RKO (cell line): Measurements from ENCODE around the gene STAC.
"Not testable (repeated sequence)": the region's sequence is repeated elsewhere in the genome, so short reads cannot be mapped to it uniquely, and the experiment has no call there.

Experiments
- DNase-seq: peaks from one replicate; pipeline ENCODE4 v3.0.0-alpha.2; 2016; ENCODE audit warnings: low spot score

The STAC gene

GRCh38 chr3:36480911-36481648 is 100.8 kb downstream of the STAC start:
- no peak for DNase-seq

GRCh38 chr3:36482256-36482655 is 102.0 kb downstream of the STAC start:
- DNase-seq: no peak

DNA sequence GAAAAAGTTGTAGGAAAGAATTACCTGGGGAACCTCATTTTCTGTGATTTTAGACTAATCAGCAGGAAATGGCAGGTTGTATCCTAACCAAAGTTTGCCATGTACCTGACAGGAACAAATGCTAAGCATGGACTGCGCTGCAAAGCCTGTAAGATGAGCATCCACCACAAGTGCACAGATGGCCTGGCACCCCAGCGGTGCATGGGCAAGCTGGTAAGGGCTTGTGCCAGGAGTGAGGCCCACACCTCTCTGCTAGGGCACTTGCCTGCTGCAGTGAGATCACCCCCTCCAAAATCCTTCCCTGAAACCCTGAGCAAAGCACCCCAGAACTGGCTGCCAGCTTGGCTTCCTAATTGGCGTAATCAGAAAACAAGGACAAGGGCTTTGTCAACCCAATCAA is 102.6 kb downstream of the STAC start:
- no peak for DNase-seq

GRCh38 chr3:36483709-36484108 is 103.4 kb downstream of the STAC start:
- DNase-seq: no peak

- no peak for DNase-seq
These were observed 104.1 kb downstream of the STAC start for GRCh38 chr3:36484386-36484785.

GRCh38 chr3:36486009-36486795 is 105.9 kb downstream of the STAC start:
- no peak for DNase-seq

DNA sequence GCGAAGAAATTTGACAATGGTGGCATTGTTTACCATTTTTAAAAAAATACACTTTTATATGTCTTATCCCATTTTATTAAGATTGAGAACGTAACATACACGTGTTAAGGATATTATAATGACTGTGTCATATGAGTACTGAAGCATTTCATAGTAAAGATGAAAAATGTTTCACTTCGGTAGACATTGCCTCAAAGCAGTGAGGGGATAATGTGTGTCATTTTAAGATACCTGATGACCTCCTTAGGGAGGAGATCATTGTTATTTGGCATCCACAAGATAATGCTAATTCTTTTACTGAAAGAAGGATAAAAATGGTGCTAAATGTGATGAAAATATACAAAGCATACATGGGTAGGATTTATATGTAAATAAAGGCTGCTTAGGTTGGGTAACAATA is 107.3 kb downstream of the STAC start:
- DNase-seq: no peak

- DNase-seq: no peak
These were observed 107.9 kb downstream of the STAC start for GRCh38 chr3:36488077-36488789.

- no peak for DNase-seq
These were observed 108.8 kb downstream of the STAC start for GRCh38 chr3:36489101-36489500.

- DNase-seq: no peak
These were observed 109.5 kb downstream of the STAC start for GRCh38 chr3:36489679-36490425.

- DNase-seq: no peak
These were observed 112.7 kb downstream of the STAC start for GRCh38 chr3:36493051-36493450.

- no peak for DNase-seq
These were observed 114.3 kb downstream of the STAC start for GRCh38 chr3:36494461-36495109.

DNA sequence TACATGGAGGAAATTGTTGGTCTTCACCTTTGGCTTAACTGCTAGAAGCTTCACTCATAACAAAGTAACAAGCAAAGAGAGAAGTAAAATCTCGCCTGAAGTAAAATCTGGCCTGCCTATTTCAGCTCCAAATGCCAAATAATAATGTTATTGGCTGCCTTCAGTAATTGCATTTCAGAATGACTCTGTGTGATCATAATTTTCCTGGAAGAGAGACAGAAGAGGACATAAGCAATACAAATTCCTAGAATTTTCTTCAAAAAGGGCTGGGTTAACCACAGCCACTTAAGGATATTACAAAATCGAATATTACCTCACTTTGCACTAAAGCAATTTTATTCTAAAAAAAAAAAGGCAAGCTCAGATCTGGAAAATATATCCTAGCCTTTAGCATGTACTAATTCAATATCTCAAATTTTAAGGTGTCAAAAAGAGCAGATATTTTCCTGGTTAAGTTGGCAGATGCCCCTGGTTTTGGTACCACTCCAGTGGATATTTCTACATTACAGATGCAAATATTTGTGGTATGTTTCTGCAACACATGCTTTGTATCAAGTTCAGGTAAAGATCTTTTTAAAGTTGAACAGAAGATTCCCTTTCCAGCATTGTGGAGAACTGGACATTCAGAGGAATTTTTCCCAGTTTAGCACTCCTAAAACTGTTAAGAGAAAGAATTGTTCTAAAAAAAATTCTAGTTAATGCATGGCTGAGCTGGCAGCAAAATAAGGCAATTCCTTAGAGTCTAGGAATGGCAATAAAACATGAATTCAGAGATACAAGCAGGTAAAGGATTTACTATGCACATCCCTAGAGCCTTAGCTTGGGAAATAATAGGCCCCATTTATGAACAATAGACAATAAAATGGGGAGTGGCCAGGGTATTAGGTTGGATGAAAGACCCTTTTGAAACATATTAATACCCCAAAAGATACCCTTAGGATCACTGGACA is 116.7 kb downstream of the STAC start:
- DNase-seq: no peak

- DNase-seq: not testable (repeated sequence)
These were observed 119.7 kb downstream of the STAC start for GRCh38 chr3:36500053-36500452.

GRCh38 chr3:36501616-36502015 is 121.3 kb downstream of the STAC start:
- no peak for DNase-seq

GRCh38 chr3:36505393-36505792 is 125.1 kb downstream of the STAC start:
- DNase-seq: no peak

DNA sequence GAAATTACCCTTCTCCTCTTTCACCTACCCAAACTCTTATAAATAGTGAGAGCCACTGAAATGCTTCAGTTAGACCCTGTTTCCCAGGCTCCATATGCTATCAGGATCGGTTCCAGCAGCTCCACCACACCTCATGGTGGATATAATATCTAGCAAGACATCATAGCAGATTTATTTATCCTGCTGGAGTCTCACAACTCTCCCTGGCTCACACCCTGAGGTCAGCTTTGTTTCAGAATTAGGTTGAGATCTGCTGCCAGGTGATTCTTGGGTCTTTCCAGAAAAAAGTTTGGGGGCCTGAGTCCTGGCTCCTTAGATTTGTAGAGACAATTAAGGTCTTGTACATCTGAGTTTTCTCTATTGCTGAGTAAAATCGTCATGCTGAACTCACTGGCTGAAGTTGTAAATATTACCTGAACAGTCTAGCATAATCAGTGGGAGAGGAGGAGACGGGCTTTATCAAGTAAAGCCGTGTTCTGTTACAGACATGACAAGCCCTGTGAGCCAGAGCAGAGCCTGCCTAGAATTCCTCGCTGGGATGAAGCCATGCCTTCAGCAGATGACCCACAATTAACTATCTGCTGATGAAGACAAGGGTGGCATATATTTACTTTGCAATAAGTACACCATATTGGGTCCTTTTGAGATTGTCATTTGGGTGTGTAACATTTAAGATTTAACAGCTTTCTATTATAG is 131.6 kb downstream of the STAC start:
- DNase-seq: no peak

DNA sequence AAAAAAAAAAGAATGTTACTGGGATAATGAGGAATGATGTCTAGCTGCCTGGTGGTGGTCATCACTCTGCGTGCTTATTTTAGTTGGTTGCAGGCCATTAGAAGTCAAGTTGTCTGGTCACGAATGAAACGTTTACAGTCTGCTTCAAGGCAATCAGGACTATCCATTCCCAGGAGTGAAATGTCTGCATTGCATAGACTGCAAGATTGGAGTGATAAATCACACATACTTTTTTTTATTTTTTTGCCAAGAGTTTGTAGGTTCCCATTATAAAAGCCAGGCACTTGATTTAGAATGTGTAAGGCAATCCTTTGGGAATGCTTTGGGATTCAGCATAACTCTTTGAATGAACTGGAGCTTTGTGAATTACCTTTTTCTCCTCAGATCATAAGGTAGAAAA is 132.3 kb downstream of the STAC start:
- no peak for DNase-seq

GRCh38 chr3:36514171-36514570 is 133.9 kb downstream of the STAC start:
- DNase-seq: no peak

DNA sequence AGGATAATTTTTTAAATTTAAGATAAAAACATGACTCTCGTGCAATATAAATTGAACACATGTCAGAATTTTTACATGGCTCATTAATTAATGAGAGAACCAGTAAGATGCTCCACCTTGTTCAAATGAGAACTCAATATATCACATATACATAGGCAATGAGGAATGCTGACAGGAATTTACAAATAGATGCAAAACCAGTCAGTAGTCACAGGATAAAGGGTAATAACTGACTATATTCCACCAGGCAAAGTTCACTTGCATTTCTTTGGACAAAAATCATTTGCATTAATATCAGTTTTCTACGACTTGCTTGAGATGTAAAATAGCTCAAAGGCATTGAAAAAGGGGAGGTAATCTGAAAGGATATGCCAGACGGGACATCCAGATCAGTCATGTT is 139.4 kb downstream of the STAC start:
- no peak for DNase-seq
